Measurements from ENCODE around the gene SMIM41.

GRCh38 chr12:52054833-52055730 lies 24.4 kb upstream of the SMIM41 start:
- peak; percentile 41 to 81 for TF ChIP-seq POLR2AphosphoS5 (IDR thresholded peaks at IDR 0.05)
- TF ChIP-seq CTCF (IDR thresholded peaks at IDR 0.05), result no peak
- no peak for TF ChIP-seq POLR2A (IDR thresholded peaks at IDR 0.05; ENCODE audit: low read depth)
- no peak for TF ChIP-seq EP300 (IDR thresholded peaks at IDR 0.05)
